Suprapubic skin (tissue), 3 donors: ENCODE measurements around the gene REV3L.

ENCODE experiments used
- EP300 ChIP-seq: sonication (generic); formaldehyde crosslinking; IDR thresholded peaks from one replicate; pipeline ENCODE4 v1.6.1; 2017; ENCODE audit warnings: antibody characterized with exemption
- POLR2A ChIP-seq, 2 donors: fragments of 450-650 bp; IDR thresholded peaks; one replicate each; pipeline ENCODE4 v1.6.1; 2017; ENCODE audit warnings: antibody characterized with exemption in 2 of 2, mild to moderate bottlenecking in 2 of 2, moderate library complexity in 2 of 2
- TF ChIP-seq, protein P1 (sequence below), 2 donors: fragments of 200-600 bp in 1 of 2; fragments of 450-650 bp in 1 of 2; sonication (generic) in 1 of 2; IDR thresholded peaks; one replicate each; pipeline ENCODE4 v1.5.1; 2016 to 2019; ENCODE audit warnings: antibody characterized with exemption in 2 of 2, mild to moderate bottlenecking in 1 of 2, moderate library complexity in 1 of 2

DNA sequence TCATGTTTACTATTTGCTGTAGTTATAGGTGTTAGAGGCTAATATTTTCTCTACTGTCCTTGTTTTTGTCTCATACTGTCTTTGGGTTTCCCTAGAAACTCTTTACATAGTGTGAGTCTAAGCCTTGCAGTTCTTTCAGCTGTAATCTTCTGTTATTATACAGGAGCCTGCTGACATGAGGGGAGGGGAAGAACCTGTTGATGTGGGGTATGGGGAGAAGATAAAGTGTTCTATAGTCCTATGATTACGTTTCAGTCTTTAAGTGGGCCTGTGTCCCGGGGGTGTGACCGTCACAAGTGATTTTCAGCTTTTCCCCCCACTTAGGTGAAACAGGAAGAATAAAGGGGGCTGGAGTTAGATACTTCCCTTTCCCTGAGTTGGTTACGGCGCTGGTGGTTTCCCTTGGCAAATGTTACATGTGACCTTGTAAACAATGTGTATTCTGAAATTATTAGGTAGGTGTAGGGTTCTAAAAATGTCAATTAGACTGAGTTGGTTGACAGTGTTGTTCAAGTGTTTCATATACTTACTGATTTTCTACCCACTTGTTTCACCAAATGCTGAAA, 41.3 kb downstream of the REV3L start:
- TF ChIP-seq, protein P1, sequence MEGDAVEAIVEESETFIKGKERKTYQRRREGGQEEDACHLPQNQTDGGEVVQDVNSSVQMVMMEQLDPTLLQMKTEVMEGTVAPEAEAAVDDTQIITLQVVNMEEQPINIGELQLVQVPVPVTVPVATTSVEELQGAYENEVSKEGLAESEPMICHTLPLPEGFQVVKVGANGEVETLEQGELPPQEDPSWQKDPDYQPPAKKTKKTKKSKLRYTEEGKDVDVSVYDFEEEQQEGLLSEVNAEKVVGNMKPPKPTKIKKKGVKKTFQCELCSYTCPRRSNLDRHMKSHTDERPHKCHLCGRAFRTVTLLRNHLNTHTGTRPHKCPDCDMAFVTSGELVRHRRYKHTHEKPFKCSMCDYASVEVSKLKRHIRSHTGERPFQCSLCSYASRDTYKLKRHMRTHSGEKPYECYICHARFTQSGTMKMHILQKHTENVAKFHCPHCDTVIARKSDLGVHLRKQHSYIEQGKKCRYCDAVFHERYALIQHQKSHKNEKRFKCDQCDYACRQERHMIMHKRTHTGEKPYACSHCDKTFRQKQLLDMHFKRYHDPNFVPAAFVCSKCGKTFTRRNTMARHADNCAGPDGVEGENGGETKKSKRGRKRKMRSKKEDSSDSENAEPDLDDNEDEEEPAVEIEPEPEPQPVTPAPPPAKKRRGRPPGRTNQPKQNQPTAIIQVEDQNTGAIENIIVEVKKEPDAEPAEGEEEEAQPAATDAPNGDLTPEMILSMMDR (IDR thresholded peaks at IDR 0.05) = no peak
- TF ChIP-seq POLR2A (IDR thresholded peaks at IDR 0.05) (no peak), EP300 (no peak)
